Measurements from ENCODE around the gene MMP1. TPM values are rescaled to one million over a fixed set of nuclear protein-coding genes. Genes with fewer than 3 reads are reported as not detected.

MMP1 gene
- total RNA-seq, 1 experiment from 2014 or later: 15.7 TPM

DNA sequence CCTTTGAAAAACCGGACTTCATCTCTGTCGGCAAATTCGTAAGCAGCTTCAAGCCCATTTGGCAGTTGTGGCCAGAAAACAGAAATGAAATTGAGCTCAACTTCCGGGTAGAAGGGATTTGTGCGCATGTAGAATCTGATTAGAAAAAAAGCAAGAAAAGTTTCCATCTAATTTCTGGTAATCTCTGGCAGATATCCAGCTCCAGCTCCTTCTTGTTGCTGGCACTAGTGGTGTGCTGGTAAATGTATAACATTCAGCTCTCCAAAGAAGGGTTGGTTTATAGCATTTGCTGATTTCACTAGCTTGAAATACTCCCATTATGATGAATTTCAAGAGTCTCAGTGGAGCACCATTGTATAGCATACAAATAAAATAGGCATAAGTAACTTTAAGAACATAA lies 5.4 kb downstream of the MMP1 start:
- Mint-ChIP-seq H3K27ac (ENCODE audit: unreplicated experiment) (no peak overlapping the region), H3K4me1 (ENCODE audit: low read depth, unreplicated experiment) (peaks cover 11% of the 10 kb centered on the region), H3K4me3 (ENCODE audit: unreplicated experiment) (no peak overlapping the region), H3K27me3 (ENCODE audit: insufficient read depth, unreplicated experiment) (no peaks in the 10 kb centered on the region), H3K36me3 (ENCODE audit: insufficient read depth, unreplicated experiment) (no peaks in the 10 kb centered on the region), H3K9me3 (ENCODE audit: unreplicated experiment) (no peaks in the 10 kb centered on the region)
- H3K36me3 ChIP-seq (ENCODE audit: control insufficient read depth, insufficient read depth, low read length): no peaks in the 10 kb centered on the region
- H3K9me3 ChIP-seq: no peaks in the 10 kb centered on the region
- H3K27me3 ChIP-seq (replicated peaks; ENCODE audit: control insufficient read depth, insufficient read depth, low read length): no peaks in the 10 kb centered on the region; the same call in 1 of the 2 replicates
- ChIA-PET CTCF (interaction anchor here (0.6 kb wide), 1 partner anchor 152 kb away, joined by 3 read pairs; no protein-coding TSS in a partner anchor), POLR2A (no interaction called here)
- no peak overlapping the region for H3K4me3 ChIP-seq (ENCODE audit: low read depth, low read length)
- TF ChIP-seq, protein P1, sequence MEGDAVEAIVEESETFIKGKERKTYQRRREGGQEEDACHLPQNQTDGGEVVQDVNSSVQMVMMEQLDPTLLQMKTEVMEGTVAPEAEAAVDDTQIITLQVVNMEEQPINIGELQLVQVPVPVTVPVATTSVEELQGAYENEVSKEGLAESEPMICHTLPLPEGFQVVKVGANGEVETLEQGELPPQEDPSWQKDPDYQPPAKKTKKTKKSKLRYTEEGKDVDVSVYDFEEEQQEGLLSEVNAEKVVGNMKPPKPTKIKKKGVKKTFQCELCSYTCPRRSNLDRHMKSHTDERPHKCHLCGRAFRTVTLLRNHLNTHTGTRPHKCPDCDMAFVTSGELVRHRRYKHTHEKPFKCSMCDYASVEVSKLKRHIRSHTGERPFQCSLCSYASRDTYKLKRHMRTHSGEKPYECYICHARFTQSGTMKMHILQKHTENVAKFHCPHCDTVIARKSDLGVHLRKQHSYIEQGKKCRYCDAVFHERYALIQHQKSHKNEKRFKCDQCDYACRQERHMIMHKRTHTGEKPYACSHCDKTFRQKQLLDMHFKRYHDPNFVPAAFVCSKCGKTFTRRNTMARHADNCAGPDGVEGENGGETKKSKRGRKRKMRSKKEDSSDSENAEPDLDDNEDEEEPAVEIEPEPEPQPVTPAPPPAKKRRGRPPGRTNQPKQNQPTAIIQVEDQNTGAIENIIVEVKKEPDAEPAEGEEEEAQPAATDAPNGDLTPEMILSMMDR (IDR thresholded peaks at IDR 0.05; ENCODE audit: insufficient read depth in 1 of 2, low read depth in 1 of 2, low read length in 1 of 2, severe bottlenecking in 1 of 2, unreplicated experiment in 1 of 2): no peak
- no peaks in the 10 kb centered on the region for H3K4me1 ChIP-seq
- DNase-seq: no peak
- intact Hi-C loops (cut with micrococcal nuclease; ENCODE audit: unreplicated experiment): no loop called here
- BruUV-seq (replicated peaks): no TSS peak

DNA sequence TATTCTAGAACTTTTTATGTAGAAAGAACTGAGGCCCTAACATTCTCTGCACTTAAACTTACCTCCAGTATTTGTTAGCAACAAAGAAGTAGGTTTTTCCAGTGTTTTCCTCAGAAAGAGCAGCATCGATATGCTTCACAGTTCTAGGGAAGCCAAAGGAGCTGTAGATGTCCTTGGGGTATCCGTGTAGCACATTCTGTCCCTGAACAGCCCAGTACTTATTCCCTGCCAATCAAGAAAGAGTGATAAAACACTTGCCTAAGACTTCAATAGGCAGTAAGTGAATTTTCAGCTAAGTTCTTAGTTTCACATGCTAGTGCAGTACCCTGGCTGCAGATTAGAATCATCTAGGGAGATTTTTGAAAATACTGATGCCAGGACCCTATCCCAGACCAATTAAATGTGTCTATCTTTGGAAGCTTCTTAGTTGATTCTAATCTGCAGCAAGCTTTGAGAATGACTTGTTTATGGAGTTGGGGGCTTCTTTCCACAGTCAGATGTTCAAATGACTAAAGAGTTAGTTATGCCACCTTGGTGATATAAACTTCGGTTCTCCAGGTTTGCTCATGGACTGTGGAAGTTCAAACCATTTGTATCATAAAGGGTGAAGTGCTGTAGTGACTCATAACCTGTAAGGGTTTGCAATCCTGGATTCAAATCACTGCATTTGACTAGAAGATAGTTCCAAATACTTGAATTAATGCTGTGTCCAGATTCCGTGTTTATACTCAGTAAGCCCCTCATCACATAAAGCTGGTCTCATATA lies 6.5 kb downstream of the MMP1 start:
- H3K4me3 Mint-ChIP-seq (ENCODE audit: unreplicated experiment): no peak overlapping the region
- ChIA-PET POLR2A (no interaction called here), CTCF (interaction anchor here (1.0 kb wide), 1 partner anchor 10 kb away, joined by 3 read pairs; no protein-coding TSS in a partner anchor)
- no peaks in the 10 kb centered on the region for H3K4me1 ChIP-seq
- no peaks in the 10 kb centered on the region for H3K27me3 Mint-ChIP-seq (ENCODE audit: insufficient read depth, unreplicated experiment)
- H3K36me3 ChIP-seq (ENCODE audit: control insufficient read depth, insufficient read depth, low read length): no peaks in the 10 kb centered on the region
- BruUV-seq (replicated peaks): no TSS peak
- no peak overlapping the region for H3K4me3 ChIP-seq (ENCODE audit: low read depth, low read length)
- H3K4me1 Mint-ChIP-seq (ENCODE audit: low read depth, unreplicated experiment): peaks cover 11% of the 10 kb centered on the region
- H3K9me3 Mint-ChIP-seq (ENCODE audit: unreplicated experiment): no peaks in the 10 kb centered on the region
- intact Hi-C loops (cut with micrococcal nuclease; ENCODE audit: unreplicated experiment): no loop called here
- H3K27ac Mint-ChIP-seq (ENCODE audit: unreplicated experiment): no peak overlapping the region
- H3K27me3 ChIP-seq (replicated peaks; ENCODE audit: control insufficient read depth, insufficient read depth, low read length): no peaks in the 10 kb centered on the region
- no peaks in the 10 kb centered on the region for H3K9me3 ChIP-seq
- H3K36me3 Mint-ChIP-seq (ENCODE audit: insufficient read depth, unreplicated experiment): no peaks in the 10 kb centered on the region
- TF ChIP-seq, protein P1 (IDR thresholded peaks at IDR 0.05; ENCODE audit: insufficient read depth in 1 of 2, low read depth in 1 of 2, low read length in 1 of 2, severe bottlenecking in 1 of 2, unreplicated experiment in 1 of 2): no peak
- DNase-seq: no peak

DNA sequence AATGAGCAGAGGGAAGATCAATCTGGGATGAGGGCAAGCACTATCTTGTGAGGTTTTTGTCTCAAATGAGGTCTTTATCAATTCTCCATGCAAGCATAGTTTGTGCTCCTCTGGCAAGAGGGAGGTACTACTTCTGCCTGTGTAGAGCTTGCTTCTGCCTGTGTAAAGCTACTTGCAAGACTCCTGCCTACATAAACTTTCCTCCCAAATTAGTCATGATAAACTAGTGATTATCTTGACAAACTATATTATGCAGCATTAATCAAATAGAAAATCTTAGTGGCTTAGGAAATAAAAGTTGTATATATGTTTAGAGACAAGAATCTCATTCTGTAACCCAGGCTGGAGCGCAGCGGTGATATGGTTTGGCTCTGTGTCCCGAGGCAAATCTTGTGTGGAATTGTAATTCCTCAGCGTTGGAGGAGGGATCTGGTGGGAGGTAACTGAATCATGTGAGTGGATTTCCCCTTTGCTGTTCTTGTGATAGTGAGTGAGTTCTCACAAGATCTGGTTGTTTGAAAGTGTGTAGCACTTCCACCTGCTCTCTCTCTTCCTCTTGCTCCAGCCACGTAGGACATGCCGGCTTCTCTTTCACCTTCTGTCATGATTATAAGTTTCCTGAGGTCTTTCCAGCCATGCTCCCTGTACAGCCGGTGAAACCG lies 9.5 kb downstream of the MMP1 start:
- Histone ChIP-seq H3K9me3 (no peaks in the 10 kb centered on the region), H3K36me3 (ENCODE audit: control insufficient read depth, insufficient read depth, low read length) (no peaks in the 10 kb centered on the region), H3K27me3 (replicated peaks; ENCODE audit: control insufficient read depth, insufficient read depth, low read length) (no peaks in the 10 kb centered on the region), H3K4me3 (ENCODE audit: low read depth, low read length) (no peak overlapping the region), H3K4me1 (no peaks in the 10 kb centered on the region)
- Mint-ChIP-seq H3K36me3 (ENCODE audit: insufficient read depth, unreplicated experiment) (no peaks in the 10 kb centered on the region), H3K27ac (ENCODE audit: unreplicated experiment) (no peak overlapping the region), H3K9me3 (ENCODE audit: unreplicated experiment) (peaks cover 10% of the 10 kb centered on the region), H3K4me1 (ENCODE audit: low read depth, unreplicated experiment) (peaks cover under 1% of the 10 kb centered on the region), H3K4me3 (ENCODE audit: unreplicated experiment) (no peak overlapping the region), H3K27me3 (ENCODE audit: insufficient read depth, unreplicated experiment) (no peaks in the 10 kb centered on the region)
- BruUV-seq (replicated peaks): no TSS peak
- CTCF ChIA-PET: no interaction called here
- POLR2A ChIA-PET: no interaction called here
- TF ChIP-seq, protein P1 (IDR thresholded peaks at IDR 0.05; ENCODE audit: insufficient read depth in 1 of 2, low read depth in 1 of 2, low read length in 1 of 2, severe bottlenecking in 1 of 2, unreplicated experiment in 1 of 2): no peak
- DNase-seq: no peak
- intact Hi-C loops (cut with micrococcal nuclease; ENCODE audit: unreplicated experiment): no loop called here
